Neuronal stem cell (in vitro differentiated cells): Measurements from ENCODE around the gene ANP32A.

Experiments used
- DNase-seq: peaks from one replicate; pipeline ENCODE4 v3.0.0-alpha.2; 2013; ENCODE audit warnings: low spot score
- H2AFZ ChIP-seq: one replicate; pipeline ENCODE4 v1.6.1; 2013; ENCODE audit warnings: mild to moderate bottlenecking, low read length, inconsistent platforms
- H2AK5ac ChIP-seq: 2 replicates; pipeline ENCODE4 v1.6.1; 2013; ENCODE audit warnings: low read depth, mild to moderate bottlenecking, inconsistent platforms, low read length, moderate library complexity, mixed read lengths
- H2BK120ac ChIP-seq: 2 replicates; pipeline ENCODE4 v1.6.1; 2013; ENCODE audit warnings: low read depth, mild to moderate bottlenecking, inconsistent platforms, low read length, moderate library complexity, mixed read lengths
- H2BK12ac ChIP-seq: one replicate; pipeline ENCODE4 v1.6.1; 2013; ENCODE audit warnings: low read length, inconsistent platforms
- H2BK15ac ChIP-seq: 2 replicates; pipeline ENCODE4 v1.6.1; 2013; ENCODE audit warnings: mild to moderate bottlenecking, low read length, inconsistent platforms, mixed read lengths
- H2BK5ac ChIP-seq: one replicate; pipeline ENCODE4 v1.6.1; 2013; ENCODE audit warnings: inconsistent platforms, mild to moderate bottlenecking, low read length, moderate library complexity
- H3K14ac ChIP-seq: one replicate; pipeline ENCODE4 v1.6.1; 2013; ENCODE audit warnings: low read length, inconsistent platforms
- H3K18ac ChIP-seq: 2 replicates; pipeline ENCODE4 v1.6.1; 2013; ENCODE audit warnings: low read length, inconsistent platforms
- H3K23ac ChIP-seq: 2 replicates; pipeline ENCODE4 v1.6.1; 2013; ENCODE audit warnings: low read depth, mild to moderate bottlenecking, mixed read lengths, low read length, inconsistent platforms; ENCODE audit not compliant: poor library complexity
- H3K27ac ChIP-seq: replicated peaks from 3 replicates; pipeline ENCODE4 v1.5.1; 2013; ENCODE audit warnings: low read length, inconsistent platforms
- H3K27me3 ChIP-seq, 3 experiments: 2 replicates each; pipeline ENCODE4 v1.6.1; 2013; ENCODE audit warnings: low read length in 3 of 3, mild to moderate bottlenecking in 2 of 3, inconsistent platforms in 1 of 3, low read depth in 1 of 3, mixed read lengths in 1 of 3, moderate library complexity in 1 of 3; ENCODE audit not compliant: control insufficient read depth in 3 of 3, insufficient read depth in 3 of 3
- H3K36me3 ChIP-seq, 2 donors: replicated peaks in 1 of 2; 2 replicates each; pipeline ENCODE4 v1.6.1; 2013; ENCODE audit warnings: low read length in 2 of 2; ENCODE audit not compliant: control insufficient read depth in 2 of 2, insufficient read depth in 2 of 2
- H3K4ac ChIP-seq: 2 replicates; pipeline ENCODE4 v1.6.1; 2013; ENCODE audit warnings: inconsistent platforms, mild to moderate bottlenecking, low read length, moderate library complexity
- H3K4me1 ChIP-seq, 2 donors: 1 replicate in 1 of 2; 2 replicates in 1 of 2; pipeline ENCODE4 v1.6.1; 2013; ENCODE audit warnings: low read length in 2 of 2, low read depth in 1 of 2; ENCODE audit not compliant: control insufficient read depth in 2 of 2, insufficient read depth in 1 of 2
- H3K4me2 ChIP-seq: one replicate; pipeline ENCODE4 v1.6.1; 2013; ENCODE audit warnings: mild to moderate bottlenecking, low read length, inconsistent platforms; ENCODE audit not compliant: insufficient read depth, poor library complexity, severe bottlenecking
- H3K4me3 ChIP-seq, 2 donors: 2 replicates each; pipeline ENCODE4 v1.5.1; 2013; ENCODE audit warnings: low read length in 2 of 2, mild to moderate bottlenecking in 2 of 2, inconsistent platforms in 1 of 2, moderate library complexity in 1 of 2
- H3K79me1 ChIP-seq: one replicate; pipeline ENCODE4 v1.6.1; 2013; ENCODE audit warnings: low read depth, mild to moderate bottlenecking, inconsistent platforms, low read length, moderate library complexity
- H3K9ac ChIP-seq: one replicate; pipeline ENCODE4 v1.6.1; 2013; ENCODE audit warnings: mild to moderate bottlenecking, low read depth, low read length, inconsistent platforms; ENCODE audit not compliant: poor library complexity
- H3K9me3 ChIP-seq, 2 donors: replicated peaks in 1 of 2; 2 replicates each; pipeline versions ENCODE3 to v1.6.1; 2013; ENCODE audit warnings: low read length in 2 of 2, mild to moderate bottlenecking in 2 of 2, inconsistent platforms in 1 of 2, low read depth in 1 of 2, mixed read lengths in 1 of 2, moderate library complexity in 1 of 2; ENCODE audit not compliant: control insufficient read depth in 2 of 2, insufficient read depth in 1 of 2
- H4K8ac ChIP-seq: one replicate; pipeline ENCODE4 v1.6.1; 2013; ENCODE audit warnings: low read depth, mild to moderate bottlenecking, inconsistent platforms, low read length, moderate library complexity
- H4K91ac ChIP-seq: one replicate; pipeline ENCODE4 v1.6.1; 2013; ENCODE audit warnings: low read length, low read depth, mild to moderate bottlenecking, inconsistent platforms; ENCODE audit not compliant: poor library complexity
- WGBS, 2 donors: extraction: QIAGEN DNeasy Blood & Tissue Kit; methylation state at CpG; one replicate each; pipeline ENCODE4 v1.1.7; 2013; ENCODE audit warnings: missing lambda C conversion rate in 2 of 2, mixed read lengths in 1 of 2; ENCODE audit not compliant: insufficient read length in 2 of 2, insufficient replicate concordance in 1 of 2; ENCODE audit errors: extremely low coverage in 2 of 2; 5-methylcytosine and 5-hydroxymethylcytosine counted together

Gene ANP32A

GRCh38 chr15:68808770-68809169 lies 11.9 kb downstream of the ANP32A start:
- Histone ChIP-seq H3K4me1 (peaks cover 3 to 31% of the 10 kb centered on the region in 2 donors), H3K4ac (no peak overlapping the region), H3K9ac (no peak overlapping the region), H3K4me3 (no peak overlapping the region), H2BK120ac (no peak overlapping the region), H2AK5ac (no peak overlapping the region), H3K4me2 (no peak overlapping the region), H3K27ac (no peak overlapping the region), H3K27me3 (no peaks in the 10 kb centered on the region), H4K91ac (no peak overlapping the region), H3K18ac (no peak overlapping the region), H4K8ac (no peak overlapping the region), H3K14ac (no peak overlapping the region), H2BK5ac (no peak overlapping the region), H3K23ac (no peak overlapping the region), H3K9me3 (no peaks in the 10 kb centered on the region), H3K36me3 (peaks cover 15 to 94% of the 10 kb centered on the region in 2 donors), H2BK15ac (no peak overlapping the region), H2BK12ac (no peak overlapping the region), H3K79me1 (peaks cover 13% of the 10 kb centered on the region), H2AFZ (no peak overlapping the region)
- WGBS, 2 donors, result no CpG with 5 or more reads among the region's 5 CpGs
- DNase-seq, result no peak

DNA sequence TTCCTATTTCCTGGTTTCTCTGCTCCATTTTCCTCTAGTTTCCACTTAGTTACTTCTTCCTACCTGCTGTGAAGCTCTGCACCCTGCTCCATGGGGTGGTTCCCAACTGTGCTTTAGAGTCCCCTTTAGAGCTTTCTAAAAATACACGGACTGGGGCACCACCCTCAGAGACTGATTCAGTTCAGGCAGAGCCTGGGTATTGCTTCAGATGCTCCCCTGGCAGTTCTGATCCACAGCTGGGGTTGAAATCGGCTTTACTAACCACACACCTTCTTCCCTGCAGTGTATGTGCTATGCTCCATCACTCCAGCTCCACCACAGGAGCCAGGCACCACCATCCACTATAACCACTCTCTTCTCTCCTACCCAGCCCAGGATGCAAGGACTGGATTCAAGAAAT lies 12.6 kb downstream of the ANP32A start:
- H3K79me1 ChIP-seq, result peaks cover 14% of the 10 kb centered on the region
- H3K23ac ChIP-seq, result no peak overlapping the region
- no peak overlapping the region for H2AFZ ChIP-seq
- whole genome bisulfite sequencing, 2 donors, result no CpG with 5 or more reads among the region's 2 CpGs
- H4K8ac ChIP-seq, result no peak overlapping the region
- H3K27ac ChIP-seq, result no peak overlapping the region
- H3K9me3 ChIP-seq, result no peaks in the 10 kb centered on the region
- DNase-seq, result no peak
- no peaks in the 10 kb centered on the region for H3K27me3 ChIP-seq
- peaks cover 0 to 27% of the 10 kb centered on the region in 2 donors for H3K4me1 ChIP-seq
- no peak overlapping the region for H3K9ac ChIP-seq
- H3K36me3 ChIP-seq, result peaks cover 15 to 94% of the 10 kb centered on the region in 2 donors
- no peak overlapping the region for H3K4me2 ChIP-seq
- no peak overlapping the region for H2BK12ac ChIP-seq
- no peak overlapping the region for H3K4ac ChIP-seq
- H2AK5ac ChIP-seq, result no peak overlapping the region
- H2BK120ac ChIP-seq, result no peak overlapping the region
- H2BK15ac ChIP-seq, result no peak overlapping the region
- H3K18ac ChIP-seq, result no peak overlapping the region
- H3K4me3 ChIP-seq, result no peak overlapping the region
- no peak overlapping the region for H3K14ac ChIP-seq
- no peak overlapping the region for H2BK5ac ChIP-seq
- H4K91ac ChIP-seq, result no peak overlapping the region

DNA sequence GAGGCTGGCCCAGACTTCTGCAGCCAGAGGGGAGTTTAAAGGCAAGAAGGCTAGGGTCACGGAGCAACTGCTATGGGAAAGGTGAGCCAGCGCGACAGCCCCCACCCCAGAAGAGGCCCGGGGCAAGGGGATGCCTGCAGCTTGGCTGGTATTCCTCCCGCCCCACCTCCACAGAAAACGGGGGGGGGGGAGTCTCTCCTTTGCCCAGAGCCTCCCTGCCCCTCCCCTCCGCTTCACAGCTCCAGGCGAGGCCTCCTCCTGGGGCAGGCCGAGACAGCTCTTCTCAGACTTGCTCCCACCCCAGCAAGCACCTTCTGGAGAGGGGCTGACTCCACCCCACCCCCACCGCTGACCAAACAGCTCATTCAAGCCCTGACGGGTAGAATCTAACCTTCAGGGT lies 13.4 kb downstream of the ANP32A start:
- Histone ChIP-seq H3K18ac (no peak overlapping the region), H2BK5ac (no peak overlapping the region)
- no CpG with 5 or more reads among the region's 11 CpGs for WGBS, 2 donors

GRCh38 chr15:68806220-68807060 lies 14.3 kb downstream of the ANP32A start:
- Histone ChIP-seq H2AK5ac (no peak overlapping the region), H2BK12ac (no peak overlapping the region), H2BK120ac (no peak overlapping the region), H3K36me3 (peaks cover 15 to 92% of the 10 kb centered on the region in 2 donors), H3K18ac (no peak overlapping the region), H3K9ac (no peak overlapping the region), H3K27me3 (no peaks in the 10 kb centered on the region), H3K14ac (no peak overlapping the region), H3K23ac (no peak overlapping the region), H3K4me3 (no peak overlapping the region), H3K9me3 (no peaks in the 10 kb centered on the region), H3K4ac (no peak overlapping the region), H2BK5ac (no peak overlapping the region), H3K27ac (no peak overlapping the region), H3K4me2 (no peak overlapping the region), H4K8ac (no peak overlapping the region), H2BK15ac (no peak overlapping the region), H2AFZ (no peak overlapping the region), H3K79me1 (peaks cover 15% of the 10 kb centered on the region), H4K91ac (no peak overlapping the region), H3K4me1 (peaks cover 0 to 20% of the 10 kb centered on the region in 2 donors)
- DNase-seq, result no peak
- WGBS, 2 donors, result no CpG with 5 or more reads among the region's 9 CpGs

More for the DNA sequence above, 13.4 kb downstream of the ANP32A start:
- no peak overlapping the region for H3K14ac ChIP-seq
- no peak overlapping the region for H4K8ac ChIP-seq
- H3K9ac ChIP-seq, result peak overlapping the region; percentile 9
- H4K91ac ChIP-seq, result no peak overlapping the region
- no peak overlapping the region for H3K4me3 ChIP-seq
- DNase-seq, result no peak
- no peak overlapping the region for H3K23ac ChIP-seq
- no peak overlapping the region for H2BK12ac ChIP-seq
- no peak overlapping the region for H3K4ac ChIP-seq
- H3K4me2 ChIP-seq, result no peak overlapping the region
- H3K27me3 ChIP-seq, result no peaks in the 10 kb centered on the region
- H3K27ac ChIP-seq, result no peak overlapping the region
- no peak overlapping the region for H2AK5ac ChIP-seq
- H2BK15ac ChIP-seq, result no peak overlapping the region
- peaks cover 15 to 92% of the 10 kb centered on the region in 2 donors for H3K36me3 ChIP-seq
- no peaks in the 10 kb centered on the region for H3K9me3 ChIP-seq
- H2BK120ac ChIP-seq, result no peak overlapping the region
- peaks cover 17% of the 10 kb centered on the region for H3K79me1 ChIP-seq
- no peak overlapping the region for H2AFZ ChIP-seq
- H3K4me1 ChIP-seq, result peaks cover 0 to 24% of the 10 kb centered on the region in 2 donors
